HG03457 (cell line): ENCODE measurements around the gene TENT4B.

ENCODE experiments used
- ATAC-seq: cut with Tn5 transposase; IDR thresholded peaks from one replicate; pipeline ENCODE4 v1.9.1; 2021; ENCODE audit warnings: moderate number of reproducible peaks; ENCODE audit not compliant: unreplicated experiment

Gene TENT4B

DNA sequence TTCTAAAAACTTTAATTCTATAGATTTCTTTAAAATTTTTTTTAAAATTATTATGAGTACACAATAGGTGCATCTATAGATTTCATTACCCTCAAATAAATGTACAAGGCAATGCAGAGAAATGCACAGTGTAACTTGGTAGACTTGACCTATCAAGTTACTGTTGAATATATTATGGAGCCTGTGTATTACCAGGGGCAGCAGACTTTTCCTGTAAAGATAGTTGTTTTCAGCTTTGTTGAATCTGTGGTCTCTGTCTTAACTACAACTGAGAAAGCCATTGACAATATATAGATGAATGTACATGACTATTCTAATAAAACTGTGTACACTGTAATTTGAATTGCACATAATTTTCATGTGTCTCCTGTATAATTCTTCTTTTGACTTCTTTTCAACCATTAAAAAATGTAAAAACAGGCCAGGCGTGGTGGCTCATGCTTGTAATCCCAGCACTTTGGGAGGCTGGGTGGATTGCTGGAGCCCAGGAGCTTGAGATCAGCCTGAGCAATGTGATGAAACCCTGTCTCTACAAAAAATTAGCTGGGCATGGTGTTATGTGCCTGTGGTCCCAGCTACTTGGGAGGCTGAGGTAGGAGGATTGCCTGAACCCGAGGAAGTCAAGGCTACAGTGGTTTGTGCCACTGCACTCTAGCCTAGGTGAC, 39.4 kb downstream of the TENT4B start:
- no peak for ATAC-seq

DNA sequence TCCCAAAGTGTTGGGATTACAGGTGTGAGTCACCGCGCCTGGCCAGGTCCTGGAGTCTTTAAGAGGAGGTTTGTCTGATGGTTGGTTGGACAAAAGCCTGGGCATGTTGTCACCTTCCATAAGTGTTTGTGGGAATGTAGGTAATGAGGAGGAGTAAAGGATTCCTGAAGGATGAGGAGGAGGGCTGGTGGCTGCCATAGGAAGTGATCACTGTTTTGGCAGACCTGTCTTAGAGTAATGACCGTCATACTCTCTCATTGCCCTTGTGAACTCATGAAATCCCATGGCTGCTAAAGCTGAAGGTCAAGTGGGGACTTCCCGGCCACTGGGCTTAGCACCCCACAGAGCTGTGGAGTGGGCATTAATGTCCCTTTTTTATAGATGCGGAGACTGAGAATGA, 40.5 kb downstream of the TENT4B start:
- ATAC-seq, result no peak

DNA sequence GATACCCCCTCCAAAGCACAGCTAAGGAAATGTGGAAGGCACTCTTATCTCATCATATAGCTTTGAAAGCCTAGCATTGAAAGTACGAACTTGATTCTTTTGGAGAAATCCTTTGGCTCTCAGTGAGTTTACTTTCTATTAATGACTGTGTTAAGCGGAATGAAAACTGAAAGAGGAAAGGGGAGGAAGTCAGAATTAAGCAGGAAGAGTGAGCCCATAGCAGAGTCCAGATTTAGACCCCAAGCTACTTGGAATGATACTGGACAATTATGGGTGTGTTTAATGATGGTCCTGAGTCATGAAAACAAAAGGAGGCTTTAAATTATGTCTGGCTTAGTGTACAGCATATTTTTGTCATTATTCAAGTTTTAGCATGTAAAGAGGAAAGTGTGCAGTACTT, 42.2 kb downstream of the TENT4B start:
- no peak for ATAC-seq

DNA sequence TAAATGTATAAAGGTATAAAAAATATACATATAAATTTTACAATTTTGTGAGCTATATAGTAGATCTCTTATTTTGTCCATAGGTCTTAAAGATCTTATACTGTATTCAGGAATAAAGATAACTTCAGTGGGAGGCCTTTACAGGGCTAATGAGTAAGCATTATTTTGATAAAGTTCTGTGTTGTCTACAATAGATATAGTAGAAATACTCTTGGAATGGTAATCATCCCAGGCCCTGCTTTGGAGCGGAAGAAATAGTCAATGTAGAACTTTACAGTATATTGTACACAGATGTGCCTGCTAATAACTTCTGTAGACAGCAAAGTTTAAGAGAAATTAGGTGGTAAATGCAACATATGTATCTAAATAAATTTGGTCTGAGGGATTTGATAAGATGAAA, 42.6 kb downstream of the TENT4B start:
- ATAC-seq, result no peak

DNA sequence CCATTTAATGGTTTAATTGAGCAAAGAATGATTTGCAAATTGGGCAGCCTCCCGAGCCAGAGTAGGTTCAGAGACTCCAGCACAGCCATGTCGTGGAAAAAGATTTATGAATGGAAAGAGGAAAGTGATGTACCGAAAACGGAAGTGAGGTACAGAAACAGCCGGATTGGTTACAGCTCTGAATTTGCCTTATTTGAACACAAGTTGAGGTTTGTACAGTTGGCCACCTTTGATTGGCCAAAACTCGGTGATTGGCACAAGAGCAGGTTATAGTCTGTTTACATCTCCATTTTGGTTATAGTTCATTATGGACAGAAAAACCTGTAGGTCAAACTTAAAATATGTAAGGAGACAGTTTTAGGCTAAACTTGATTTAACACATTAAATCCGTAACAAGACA, 44.5 kb downstream of the TENT4B start:
- no peak for ATAC-seq

DNA sequence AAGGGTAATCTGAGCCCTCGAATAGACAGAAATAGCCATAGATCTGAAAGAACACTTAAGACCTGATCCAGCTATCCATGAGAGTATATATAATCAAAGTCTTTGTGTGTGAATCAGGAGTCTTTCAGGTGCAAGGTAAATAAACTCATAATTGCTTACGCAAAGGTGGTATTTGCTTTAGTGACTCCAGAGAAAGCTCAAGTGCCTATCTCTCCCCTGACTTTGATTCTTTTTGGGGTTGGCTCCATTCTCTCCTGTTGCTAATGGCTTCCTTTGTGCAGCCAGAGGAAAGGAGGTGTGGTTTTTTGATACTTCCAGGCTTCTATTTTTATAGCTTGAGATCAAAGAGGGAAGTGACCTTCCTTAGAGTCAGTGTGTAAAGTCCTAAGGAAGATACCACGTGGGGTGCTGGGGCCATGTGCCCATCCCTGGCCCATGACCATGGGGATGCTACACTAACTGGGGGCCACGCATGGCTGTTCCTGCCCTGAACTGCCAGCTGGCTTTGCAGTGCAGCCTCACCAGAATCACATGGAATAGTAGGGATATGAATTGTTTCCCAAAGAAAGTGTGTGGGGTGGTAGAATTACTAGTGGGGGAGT, 45.8 kb downstream of the TENT4B start:
- no peak for ATAC-seq

DNA sequence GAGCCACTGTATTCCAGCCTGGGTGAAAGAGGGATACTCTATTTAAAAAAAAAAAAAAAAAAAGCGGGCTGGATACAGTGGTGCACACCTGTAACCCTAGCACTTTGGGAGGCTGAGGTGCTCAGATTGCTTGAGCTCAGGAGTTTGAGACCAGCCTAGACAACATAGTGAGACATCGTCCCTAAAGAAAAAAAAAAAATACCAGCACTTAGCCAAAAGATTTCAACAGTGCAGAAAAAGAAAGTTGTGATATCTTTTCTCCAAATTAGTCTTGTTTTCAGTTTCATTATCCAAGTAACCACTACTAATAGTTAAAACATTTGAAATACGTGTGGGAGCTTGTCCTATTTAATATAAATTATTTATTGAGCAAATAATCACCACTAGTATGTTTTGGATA, 48.7 kb downstream of the TENT4B start:
- no peak for ATAC-seq

DNA sequence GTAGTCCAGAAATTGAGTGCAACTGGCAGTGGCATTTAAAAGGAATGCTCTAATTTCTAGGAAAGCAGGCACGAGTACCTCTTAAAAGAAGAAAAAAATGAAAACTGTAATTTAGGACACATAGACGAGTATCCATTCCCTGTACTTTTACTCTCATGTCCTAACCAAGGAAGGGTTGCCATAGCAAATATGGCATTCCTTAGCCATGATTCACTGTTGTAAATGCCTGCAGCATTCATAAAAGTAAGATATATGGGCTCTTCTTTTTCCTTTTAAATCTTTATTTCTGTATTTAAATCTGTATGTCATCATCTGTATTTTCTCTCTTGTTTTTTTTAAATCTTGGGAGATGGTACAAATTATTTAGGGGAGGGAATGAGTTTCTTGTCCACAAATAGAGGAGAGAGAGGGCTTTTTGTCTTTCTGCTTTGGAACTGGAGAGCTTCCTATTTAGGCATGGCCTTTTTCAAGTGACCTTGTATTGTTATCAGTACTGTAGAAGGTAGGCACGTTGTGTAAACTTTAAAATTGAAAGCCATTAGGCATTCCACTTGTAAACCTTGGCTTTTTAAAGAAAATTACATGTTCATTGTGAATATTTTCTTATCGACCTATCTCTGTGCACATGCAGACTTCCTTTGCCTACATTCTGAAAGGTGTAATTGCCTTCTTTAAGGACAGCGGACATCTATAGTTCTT, 50.0 kb downstream of the TENT4B start:
- ATAC-seq, result no peak

GRCh38 chr16:50203681-50204080, 50.6 kb downstream of the TENT4B start:
- ATAC-seq, result no peak

GRCh38 chr16:50204453-50205108, 51.5 kb downstream of the TENT4B start:
- no peak for ATAC-seq

DNA sequence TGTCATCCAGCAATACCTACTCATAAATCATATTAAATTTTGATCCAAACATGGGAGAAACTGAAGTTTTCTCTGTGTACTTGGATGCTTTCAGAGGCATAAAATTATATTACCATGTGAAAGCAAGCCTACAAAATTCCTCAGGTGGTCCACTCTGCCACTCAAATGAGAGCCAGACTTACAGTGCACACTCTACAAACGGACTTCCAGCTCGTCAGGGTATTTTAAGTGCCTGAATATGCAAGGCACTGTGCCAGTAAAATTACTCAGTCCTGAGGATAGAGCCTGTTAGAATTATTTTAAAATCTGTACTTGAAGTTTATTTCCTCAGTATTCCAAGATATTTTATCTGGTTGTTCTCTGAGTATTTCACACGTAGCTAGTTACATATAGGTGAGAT, 54.5 kb downstream of the TENT4B start:
- no peak for ATAC-seq

- no peak for ATAC-seq
These were observed 55.4 kb downstream of the TENT4B start for GRCh38 chr16:50208460-50208931.

DNA sequence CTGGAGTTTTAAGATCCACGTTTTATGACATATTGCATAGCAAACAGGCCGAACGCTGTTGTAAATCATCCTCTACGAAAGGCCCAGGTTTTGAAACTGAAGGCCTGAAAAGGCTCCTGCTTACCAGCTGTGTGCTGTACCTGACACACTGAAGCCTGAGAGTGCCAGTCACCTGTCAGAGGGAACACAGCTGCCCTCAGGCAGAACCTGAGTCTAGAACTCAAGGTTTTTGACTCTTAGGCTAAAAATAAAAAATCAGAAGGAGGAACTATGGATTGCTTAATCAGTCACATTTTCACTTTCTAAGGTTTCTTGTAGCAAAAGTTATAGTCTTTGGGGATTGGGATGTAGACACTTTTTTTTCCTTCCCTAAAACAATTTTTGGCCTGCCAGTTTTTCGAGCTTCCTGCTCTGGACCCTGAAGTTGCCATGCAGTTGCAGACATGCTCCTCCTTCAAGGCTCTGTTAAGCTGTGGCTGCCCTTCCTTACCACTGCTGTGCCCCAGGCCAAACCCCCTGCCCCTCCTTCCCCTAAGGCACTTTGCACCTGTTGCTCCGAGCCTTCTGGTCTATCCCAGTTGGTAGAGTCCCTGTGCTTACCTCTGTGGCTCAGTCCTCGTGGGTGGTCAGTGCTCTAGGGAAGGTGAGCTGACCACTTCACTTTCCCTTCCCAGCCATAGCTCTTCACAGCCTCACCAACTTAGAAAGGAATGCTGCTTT, 56.6 kb downstream of the TENT4B start:
- no peak for ATAC-seq

DNA sequence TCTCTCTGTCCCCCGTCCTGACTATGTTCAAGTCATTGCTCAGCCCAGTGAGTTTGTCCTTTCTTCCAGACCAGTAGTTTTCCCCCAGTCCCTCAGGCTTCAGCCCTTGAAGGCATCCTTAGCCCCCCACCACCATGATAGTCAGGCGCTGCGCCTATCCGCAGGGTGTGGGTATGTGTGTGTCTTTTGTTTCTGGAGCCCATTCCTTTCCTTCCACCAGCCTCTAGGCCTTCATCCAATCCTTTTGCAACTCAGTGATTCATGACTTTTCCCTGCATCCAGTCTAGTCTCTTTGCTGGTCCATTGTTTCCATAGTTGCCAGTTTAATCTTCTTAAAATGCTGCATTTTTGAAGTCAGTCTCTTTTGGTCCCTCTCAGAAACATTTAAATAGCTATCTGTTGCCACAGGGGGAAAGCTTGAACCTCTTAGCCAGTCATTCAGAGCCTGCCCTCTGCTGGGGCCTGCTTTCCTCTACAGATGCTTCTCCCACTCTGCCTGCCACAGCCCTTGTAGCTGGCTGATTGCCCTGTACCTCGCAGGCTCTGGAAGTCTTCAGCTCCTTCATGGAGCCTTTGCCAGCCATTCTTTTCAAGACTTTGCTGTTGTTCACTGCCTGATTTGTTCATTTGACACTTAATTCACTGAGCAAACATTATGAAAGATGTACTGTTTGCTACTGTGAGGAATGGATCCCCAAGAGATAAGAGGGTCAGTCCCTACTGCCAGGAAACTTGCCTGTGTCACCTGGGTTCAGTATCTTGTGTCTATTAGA, 57.3 kb downstream of the TENT4B start:
- ATAC-seq, result peak; percentile 87

DNA sequence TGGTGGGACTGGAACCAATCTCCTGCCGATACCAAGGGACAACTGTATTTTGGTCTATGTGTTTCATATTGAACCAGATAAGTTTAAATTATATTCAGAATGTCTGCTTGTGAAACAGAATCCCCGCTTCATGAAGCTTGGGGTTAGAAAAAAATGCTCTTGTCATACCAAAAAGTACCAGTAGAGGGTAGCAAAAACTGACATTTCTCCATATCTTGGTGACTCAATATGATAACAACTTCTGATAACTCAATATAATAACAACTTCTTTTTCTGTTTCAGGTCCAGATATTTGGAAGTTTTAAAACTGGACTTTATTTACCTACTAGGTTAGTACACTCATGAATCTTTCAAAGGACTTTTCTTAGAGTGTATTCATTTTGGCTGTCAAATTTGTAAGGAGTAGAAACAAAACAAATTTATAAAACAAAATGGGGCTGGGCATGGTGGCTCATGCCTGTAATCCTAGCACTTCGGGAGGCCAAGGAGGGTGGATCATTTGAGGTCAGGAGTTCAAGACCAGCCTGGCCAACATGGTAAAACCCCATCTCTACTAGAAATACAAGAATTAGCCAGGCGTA, 60.9 kb downstream of the TENT4B start:
- no peak for ATAC-seq

GRCh38 chr16:50215680-50216079, 62.6 kb downstream of the TENT4B start:
- ATAC-seq, result no peak

DNA sequence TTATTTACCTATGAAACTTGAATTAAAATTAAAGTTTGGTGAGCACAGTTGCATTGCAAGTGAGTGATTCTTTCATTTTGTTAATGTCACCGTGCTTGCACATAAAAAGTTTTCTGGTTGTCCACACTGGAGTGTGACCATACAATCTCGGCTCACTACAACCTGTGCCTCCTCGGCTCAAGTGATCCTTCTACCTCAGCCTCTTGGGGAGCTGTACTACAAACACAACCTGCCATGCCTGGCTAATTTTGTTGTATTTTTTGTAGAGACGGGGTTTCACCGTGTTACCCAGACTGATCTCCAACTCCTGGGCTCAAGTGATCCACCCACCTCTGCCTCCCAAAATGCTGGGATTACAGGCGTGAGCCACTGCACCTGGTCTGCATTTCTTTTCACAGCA, 63.1 kb downstream of the TENT4B start:
- no peak for ATAC-seq

DNA sequence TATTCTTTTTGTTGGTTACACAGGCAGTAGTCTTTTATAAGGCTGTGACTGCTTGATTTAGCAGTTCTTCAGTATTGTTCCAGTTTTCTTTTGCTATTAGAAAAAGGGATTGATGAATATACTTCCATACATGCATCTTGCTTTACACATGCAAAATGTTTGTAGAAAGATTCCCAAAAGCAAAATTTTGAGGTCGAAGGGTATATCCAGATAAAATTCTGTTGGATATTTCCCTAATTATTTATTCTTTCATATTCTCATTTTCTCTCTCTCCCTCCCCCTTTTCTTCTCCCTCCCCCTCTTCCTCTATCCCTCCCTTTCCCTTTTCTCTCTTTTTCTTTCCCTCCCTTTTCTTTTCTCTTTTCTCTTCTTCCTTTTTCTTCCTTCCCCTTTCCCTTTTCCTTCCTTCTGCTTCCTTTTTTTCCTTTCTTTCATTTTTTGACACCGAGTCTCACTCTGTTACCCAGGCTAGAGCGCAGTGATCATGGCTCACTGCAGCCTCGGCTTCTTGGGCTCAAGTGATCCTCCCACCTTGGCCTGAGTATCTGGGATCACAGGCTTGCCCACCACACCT, 66.4 kb downstream of the TENT4B start:
- ATAC-seq, result no peak

GRCh38 chr16:50224286-50224685, 71.2 kb downstream of the TENT4B start:
- ATAC-seq, result no peak

DNA sequence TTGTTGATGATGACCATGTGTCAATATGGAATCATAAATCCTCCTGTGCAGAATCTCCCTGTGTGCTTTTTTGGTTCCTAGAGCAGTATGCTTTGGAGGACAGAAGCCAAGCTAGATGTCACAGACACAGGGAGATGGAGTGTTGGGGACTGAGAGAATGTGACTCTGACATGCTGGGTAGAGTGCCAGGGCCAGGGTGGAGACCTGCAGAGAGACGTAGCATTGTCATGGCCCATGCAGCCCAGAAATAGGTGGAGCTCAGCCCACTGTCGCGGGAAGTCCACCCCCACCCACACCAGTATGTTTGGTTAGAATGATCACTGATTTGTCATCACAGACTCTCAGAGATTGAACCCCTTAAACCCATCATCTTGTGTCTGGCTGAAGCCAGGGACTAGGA, 74.0 kb downstream of the TENT4B start:
- no peak for ATAC-seq
